Skeletal muscle cell (primary cell): ENCODE measurements around the gene TGFB1I1.
"Not testable (repeated sequence)": the region's sequence is repeated elsewhere in the genome, so short reads cannot be mapped to it uniquely, and the experiment has no call there.

Experiments used
- DNase-seq: peaks from one replicate; pipeline ENCODE4 v3.0.0-alpha.2; 2010; ENCODE audit warnings: low read depth
- H3K4me3 ChIP-seq: 2 replicates; pipeline ENCODE4 v1.5.1; 2011; ENCODE audit warnings: low read depth, mild to moderate bottlenecking, control low read depth, low read length, moderate library complexity

Gene TGFB1I1

DNA sequence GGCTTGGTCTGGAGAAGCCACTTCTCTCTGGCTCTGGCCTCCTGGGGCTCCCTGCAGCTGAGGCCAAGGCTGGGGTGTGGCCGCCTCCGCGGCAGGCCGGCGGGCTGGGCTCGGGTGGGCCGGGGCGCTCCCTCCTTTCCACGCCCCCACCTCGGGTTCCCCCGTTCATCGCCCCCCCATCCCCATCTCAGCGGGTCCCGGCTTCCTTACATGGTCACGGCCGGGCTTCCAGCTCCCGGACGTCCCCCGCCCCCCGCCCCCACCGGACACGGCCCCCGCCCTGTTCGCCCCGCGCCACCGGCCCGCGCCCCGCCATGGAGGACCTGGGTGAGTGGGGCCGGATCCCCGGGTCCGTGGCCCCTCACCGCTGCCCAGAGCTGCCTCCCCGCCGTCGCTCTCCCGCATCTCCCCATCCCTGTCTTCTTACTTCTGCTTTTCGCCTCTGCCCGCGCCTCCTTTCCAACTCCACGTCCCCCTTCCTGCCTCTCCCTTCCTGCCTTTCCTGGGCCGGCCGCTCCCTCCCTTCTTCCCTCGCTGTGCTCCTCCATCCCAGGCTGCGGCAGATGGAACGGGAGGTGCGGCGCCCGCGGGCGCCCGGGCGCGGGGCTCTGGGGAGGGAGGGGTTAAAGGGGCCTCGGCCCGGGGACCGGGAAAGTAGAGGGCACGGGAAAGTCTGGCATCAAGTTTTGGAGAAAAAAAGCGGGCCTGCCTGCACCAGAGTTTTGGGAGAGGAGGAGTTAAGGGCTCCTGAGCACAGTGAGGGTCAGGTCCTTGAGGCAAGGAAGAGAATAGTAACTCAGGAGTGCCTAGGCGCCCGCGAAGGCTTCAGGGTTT lies at the start of gene TGFB1I1:
TGFB1I1 (plus strand) TSS at position 278 of the 834 bp plus-strand sequence; CDS start at position 315, 37 bp downstream.
- no peak for DNase-seq
- peak within 1 kb of the TSS; percentile 76 for H3K4me3 ChIP-seq

DNA sequence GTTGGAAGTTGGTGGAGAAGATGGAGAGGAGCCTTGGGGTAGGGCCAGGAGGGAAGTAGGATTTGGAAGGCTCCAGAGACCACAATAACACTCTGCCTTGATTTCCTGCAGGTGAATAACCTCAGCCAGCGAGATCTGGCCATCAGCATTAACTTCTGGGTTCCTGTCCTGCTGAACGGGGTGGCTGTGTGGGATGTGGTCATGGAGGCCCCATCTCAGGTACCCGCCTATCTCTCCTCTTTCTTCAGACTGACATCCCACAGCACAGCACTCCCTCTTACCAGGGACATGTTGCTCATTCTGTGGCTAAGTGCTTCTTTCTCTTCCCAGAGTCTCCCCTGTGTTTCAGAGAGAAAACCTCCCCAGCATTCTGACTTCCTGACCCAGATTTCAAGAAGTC lies 48.7 kb upstream of the TGFB1I1 start:
- no peak overlapping the region for H3K4me3 ChIP-seq
- no peak for DNase-seq

DNA sequence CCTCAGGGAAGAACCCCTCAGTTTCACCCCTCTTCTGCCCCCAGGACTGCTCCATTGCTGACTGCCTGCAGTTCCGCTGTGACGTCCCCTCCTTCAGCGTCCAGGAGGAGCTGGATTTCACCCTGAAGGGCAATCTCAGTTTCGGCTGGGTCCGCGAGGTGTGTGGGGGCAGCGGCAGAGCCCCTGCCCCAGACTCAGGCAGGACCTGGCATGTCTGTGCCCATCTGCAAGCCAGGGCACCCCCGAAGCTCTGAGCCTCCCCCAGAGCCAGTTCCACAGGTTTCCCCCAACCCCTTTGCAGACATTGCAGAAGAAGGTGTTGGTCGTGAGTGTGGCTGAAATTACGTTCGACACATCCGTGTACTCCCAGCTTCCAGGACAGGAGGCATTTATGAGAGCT lies 48.2 kb upstream of the TGFB1I1 start:
- no peak overlapping the region for H3K4me3 ChIP-seq
- DNase-seq: no peak

DNA sequence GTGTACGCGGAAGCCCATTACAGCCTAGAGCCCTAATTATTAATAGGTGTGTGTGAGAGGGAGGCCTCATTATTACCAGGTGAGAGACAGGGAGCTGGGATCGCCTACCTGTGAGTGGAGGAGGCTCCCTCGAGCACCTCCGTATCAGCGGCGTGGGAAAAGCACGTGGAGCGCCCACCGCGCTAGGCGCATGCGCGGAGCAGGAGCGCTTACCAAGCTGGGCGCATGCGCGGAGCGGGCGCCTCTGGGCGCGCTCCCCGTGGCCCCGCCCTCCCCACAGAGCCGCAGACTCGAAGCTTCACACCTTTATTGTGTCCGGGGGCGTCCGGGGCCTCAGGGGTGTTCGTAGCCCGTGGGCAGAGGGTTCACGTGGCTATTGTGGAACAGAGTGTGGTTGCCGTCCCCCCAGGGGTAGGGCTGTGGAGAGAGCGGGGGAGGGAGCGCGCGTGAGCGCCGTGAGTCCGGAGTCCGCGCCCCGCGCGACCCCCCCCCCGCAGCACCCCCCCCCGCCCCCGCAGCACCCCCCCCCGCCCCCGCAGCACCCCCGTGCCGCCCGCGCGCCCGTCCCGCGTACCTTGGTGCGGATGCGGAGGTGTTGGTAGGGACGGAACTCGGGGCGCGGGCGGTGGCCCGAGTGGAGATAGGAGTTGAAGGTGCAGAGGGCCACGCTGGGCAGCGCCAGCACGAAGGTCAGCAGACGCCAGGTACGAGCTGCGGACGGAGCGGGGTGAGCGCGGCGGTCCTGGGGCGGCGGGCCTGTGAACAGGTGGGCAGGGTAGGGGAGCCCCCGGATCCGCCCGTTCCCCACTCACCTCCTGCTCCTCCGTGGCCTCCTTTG lies 44.3 kb upstream of the TGFB1I1 start:
- DNase-seq: no peak
- peak overlapping the region; percentile 34 for H3K4me3 ChIP-seq

DNA sequence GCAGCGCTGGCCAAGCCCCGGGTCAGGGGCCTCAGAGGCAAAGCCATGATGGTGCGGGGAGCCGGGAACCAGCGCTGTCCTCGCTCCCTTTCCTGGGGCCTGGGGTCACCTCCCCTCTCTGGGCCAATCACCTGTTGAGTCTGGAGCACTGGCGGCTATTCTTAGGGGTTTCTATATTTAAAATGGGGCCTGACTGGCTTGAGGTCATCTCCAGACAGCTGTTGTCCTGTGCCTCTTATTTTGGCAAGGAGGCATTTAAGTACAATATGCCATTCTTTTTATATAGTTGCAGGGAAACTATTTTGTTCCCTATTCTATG lies 43.7 kb upstream of the TGFB1I1 start, which contains the start of gene COX6A2:
COX6A2 (minus strand) TSS at position 82 of the 319 bp plus-strand sequence; CDS start at position 47, 35 bp downstream.
- H3K4me3 ChIP-seq: peak within 1 kb of the TSS; percentile 34
- no peak for DNase-seq

DNA sequence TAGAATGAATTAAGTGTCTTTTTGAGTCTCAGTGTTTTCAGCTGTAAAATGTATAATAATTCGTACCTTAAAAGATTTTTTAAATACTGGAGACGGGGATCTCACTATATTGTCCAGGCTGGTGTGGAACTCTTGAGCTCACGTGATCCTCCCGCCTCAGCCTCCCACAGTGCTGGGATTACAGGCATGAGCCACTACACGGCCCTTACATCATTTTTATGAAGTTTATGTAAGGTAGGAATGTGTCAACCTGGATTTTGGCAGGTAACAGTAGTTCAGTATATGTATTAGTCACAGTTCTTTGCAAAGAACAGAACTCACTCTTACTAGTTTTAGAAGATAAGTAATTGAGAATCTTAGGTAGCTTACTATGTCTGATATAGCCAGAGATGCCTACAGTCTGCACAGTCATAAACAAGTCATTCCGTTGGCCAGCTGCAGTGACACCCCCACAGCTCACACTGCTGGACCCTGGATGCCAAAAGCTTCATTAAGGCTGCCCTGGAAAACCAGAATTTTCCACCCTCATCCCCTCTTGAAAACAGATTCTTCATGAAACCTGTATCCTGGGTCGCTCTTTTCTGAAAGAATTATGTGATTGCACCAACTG lies 43.2 kb upstream of the TGFB1I1 start:
- no peak overlapping the region for H3K4me3 ChIP-seq
- DNase-seq: no peak

- H3K4me3 ChIP-seq: no peak overlapping the region
- DNase-seq: no peak
Measured at GRCh38 chr16:31429314-31429713, 42.6 kb upstream of the TGFB1I1 start.

DNA sequence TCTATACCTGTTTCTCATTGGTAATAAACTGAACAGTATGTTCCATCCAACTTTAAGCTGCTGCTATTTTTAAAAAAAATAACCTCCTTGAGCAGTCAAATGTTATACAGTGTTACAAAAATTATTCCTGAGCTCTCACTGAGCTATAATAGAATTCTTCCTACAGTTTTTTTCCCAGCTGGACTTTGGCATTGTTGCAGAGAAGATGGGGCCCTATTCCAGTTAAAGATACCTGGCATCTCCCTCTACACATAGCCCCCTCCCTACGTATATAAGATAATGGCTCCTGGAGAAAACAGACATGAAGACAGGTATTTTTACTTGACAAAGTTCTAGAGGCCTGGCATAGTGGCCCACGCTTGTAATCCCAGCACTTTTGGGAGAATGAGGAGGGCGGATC lies 42.2 kb upstream of the TGFB1I1 start:
- DNase-seq: no peak
- no peak overlapping the region for H3K4me3 ChIP-seq

DNA sequence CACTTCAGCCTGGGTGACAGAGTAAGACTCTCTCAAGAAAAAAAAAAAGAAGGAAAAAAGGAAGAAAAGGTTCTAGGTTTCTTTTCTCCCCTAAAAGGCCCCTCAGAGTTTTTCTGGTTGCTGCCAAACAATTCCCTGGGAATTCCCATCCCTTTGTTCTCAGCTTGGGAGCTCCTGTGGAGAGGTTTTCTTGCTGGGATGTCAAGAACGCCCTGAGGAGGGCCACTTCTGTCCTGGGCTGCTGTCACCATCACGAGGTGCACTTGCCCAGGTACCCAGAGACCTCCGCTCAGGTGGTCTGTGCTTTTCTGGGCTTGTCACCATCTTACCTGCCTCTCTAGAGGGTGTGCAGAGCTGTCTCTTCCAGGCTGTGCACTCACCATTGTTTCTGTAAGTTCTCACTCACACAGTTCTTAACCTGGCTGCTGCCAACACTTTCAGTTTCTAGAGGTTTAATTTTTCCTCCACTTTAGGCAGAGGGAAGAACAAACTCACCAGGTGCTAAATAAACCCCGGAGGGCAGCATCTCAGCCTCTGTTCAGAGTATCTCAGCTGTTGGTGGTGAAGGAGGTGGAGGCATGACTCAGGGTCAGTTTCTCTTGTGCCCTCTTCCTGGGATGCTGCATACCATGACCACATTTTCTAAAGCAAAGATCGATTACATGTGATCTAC lies 41.4 kb upstream of the TGFB1I1 start:
- no peak for DNase-seq
- no peak overlapping the region for H3K4me3 ChIP-seq

GRCh38 chr16:31435341-31436220 lies 36.4 kb upstream of the TGFB1I1 start:
- DNase-seq: no peak
- H3K4me3 ChIP-seq: no peak overlapping the region

DNA sequence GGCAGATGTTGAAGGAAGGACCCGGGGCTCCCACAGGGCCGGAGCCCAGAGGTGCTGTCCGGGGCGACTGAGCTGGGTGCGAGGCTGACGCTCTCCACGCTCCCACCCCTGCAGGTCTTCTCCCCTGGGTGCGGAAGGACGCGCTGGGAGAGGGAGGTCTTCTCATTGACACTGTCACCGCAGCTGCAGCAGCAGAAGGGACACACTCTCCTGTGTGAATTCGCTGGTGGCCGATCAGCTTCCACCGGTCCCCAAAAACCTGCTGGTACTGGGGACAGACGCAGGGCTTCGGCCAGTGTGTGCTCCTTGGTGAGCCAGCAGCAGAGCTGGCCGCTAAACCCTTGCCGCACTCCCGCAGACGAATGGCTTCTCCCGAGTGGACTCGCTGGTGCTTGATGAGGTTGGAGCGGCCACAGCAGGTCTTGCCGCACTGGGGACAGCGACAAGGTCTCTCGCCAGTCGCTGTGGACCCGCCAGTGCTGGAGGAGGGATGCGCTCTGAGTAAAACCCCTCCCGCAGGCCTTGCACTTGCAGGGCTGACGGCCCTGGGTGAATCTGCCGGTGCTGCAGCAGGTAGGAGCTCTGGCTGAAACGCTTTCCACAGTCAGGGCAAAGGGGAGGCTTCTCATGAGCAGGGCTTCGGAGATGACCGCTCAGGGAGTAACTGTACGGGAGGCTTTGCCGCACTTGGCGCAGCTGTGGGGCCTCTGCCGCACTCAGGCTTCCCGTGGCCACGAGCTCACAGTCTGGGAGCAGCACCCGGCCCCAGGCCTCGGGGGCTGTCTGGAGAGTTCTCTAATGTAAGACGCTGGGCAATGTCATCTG lies 35.5 kb upstream of the TGFB1I1 start:
- H3K4me3 ChIP-seq: no peak overlapping the region
- no peak for DNase-seq

- no peak overlapping the region for H3K4me3 ChIP-seq
- DNase-seq: no peak
Measured at GRCh38 chr16:31438414-31438813, 33.5 kb upstream of the TGFB1I1 start.

DNA sequence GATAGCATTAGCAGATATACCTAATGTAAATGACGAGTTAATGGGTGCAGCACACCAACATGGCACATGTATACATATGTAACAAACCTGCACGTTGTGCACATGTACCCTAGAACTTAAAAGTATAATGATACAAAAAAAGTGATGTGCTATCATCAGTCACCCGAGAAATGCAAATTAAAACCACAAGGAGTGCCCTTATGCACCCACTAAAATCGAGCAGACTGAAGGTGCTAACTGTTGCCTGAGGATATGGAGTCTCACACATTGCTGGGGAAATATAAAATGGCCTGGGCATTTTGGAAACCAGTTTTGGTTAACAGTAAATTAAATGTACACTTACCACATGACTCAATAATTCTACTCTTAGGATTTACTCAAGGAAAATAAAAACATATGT lies 32.9 kb upstream of the TGFB1I1 start:
- not testable (repeated sequence) for H3K4me3 ChIP-seq, DNase-seq

- no peak for DNase-seq
- H3K4me3 ChIP-seq: no peak overlapping the region
Measured at GRCh38 chr16:31439519-31439918, 32.4 kb upstream of the TGFB1I1 start.

- no peak for DNase-seq
- H3K4me3 ChIP-seq: no peak overlapping the region
Measured at GRCh38 chr16:31440516-31441184, 31.3 kb upstream of the TGFB1I1 start.

GRCh38 chr16:31441956-31442355 lies 30.0 kb upstream of the TGFB1I1 start:
- peak overlapping the region; percentile 79 for H3K4me3 ChIP-seq
- DNase-seq: no peak

- not testable (repeated sequence) for DNase-seq, H3K4me3 ChIP-seq
Measured at GRCh38 chr16:31445931-31446330, 26.0 kb upstream of the TGFB1I1 start.
